GM21423 (cell line): ENCODE data around the gene FNDC3A.
"Not testable (repeated sequence)": the region's sequence is repeated elsewhere in the genome, so short reads cannot be mapped to it uniquely, and the experiment has no call there.

Source experiments
- ATAC-seq: cut with Tn5 transposase; IDR thresholded peaks from one replicate; pipeline ENCODE4 v1.9.1; 2021; ENCODE audit warnings: mild to moderate bottlenecking, moderate library complexity; ENCODE audit not compliant: unreplicated experiment

Gene FNDC3A

DNA sequence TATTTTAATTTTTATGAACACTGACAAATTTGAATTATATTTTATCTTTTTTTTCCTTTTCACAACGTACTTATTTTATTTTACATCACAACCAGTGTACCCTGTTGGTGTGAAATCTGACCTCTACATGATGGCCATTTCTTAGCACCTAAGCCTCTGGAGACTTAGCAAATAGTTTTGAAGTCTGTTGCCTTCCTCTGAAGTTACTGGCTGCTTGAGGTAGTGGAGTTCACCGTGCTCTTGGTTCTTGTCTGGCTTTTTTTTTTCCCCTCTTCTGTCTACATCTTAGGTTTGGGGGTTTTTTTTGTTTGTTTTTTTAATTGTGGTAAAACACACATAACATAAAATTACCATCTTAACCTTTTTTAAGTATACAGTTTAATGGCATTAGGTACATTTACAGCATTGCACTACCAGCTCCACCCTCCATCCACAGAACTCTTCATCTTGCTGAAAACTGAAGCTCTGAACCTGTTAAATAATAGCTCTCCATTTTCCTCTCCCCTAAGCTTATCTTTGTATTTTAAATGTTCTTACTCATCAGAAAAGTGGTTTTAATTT lies 150.3 kb downstream of the FNDC3A start:
- ATAC-seq: no peak

- no peak for ATAC-seq
Measured at GRCh38 chr13:49132479-49133002, 156.8 kb downstream of the FNDC3A start.

- ATAC-seq: no peak
Measured at GRCh38 chr13:49134305-49134704, 158.6 kb downstream of the FNDC3A start.

- ATAC-seq: not testable (repeated sequence)
Measured at GRCh38 chr13:49137138-49137643, 161.5 kb downstream of the FNDC3A start.

DNA sequence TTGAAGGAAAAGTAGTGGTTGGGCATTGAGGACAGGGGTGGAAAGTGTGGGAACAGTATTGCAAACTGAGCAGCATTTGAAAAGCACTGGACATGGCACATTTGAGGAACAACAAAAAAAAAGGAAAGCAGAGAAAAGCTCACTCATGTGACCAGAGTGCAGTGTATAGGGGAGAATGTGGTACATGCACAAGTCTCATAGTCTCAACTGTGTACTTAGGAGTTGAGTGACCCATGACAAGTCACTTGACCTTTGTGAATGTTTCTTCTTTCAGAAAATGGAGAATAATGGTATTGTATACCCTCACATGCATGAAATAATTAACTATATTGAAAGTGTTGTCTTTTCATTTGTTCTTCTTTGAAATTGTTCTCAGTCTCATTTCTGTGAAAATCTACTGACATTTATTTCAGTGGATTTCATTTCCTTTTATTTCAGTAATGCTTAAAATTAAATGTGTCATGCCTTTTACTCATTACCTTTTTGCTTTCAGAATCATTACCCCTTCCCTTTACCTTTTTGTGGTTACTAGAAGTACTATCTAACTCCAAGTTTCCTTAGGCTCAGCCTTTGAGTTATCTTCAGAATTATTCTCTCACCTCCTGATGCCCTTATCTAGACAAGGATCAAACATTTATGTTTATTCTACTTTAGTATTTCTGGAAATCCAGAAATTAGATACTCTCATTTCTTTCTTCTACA lies 165.3 kb downstream of the FNDC3A start:
- no peak for ATAC-seq

GRCh38 chr13:49146950-49147355 lies 171.2 kb downstream of the FNDC3A start:
- no peak for ATAC-seq

GRCh38 chr13:49148405-49148804 lies 172.7 kb downstream of the FNDC3A start:
- ATAC-seq: no peak

DNA sequence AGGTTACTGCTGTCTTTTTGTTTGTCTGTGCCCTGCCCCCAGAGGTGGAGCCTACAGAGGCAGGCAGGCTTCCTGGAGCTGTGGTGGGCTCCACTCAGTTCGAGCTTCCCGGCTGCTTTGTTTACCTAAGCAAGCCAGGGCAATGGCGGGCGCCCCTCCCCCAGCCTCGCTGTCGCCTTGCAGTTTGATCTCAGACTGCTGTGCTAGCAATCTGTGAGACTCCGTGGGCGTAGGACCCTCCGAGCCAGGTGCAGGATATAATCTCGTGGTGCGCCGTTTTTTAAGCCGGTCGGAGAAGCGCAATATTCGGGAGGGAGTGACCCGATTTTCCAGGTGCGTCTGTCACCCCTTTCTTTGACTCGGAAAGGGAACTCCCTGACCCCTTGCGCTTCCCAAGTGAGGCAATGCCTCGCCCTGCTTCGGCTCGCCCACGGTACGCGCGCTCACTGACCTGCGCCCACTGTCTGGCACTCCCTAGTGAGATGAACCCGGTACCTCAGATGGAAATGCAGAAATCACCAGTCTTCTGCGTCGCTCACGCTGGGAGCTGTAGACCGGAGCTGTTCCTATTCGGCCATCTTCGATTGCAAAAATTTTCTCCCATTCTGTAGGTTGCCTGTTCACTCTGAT lies 182.4 kb downstream of the FNDC3A start:
- ATAC-seq: not testable (repeated sequence)

- ATAC-seq: not testable (repeated sequence)
Measured at GRCh38 chr13:49163162-49163561, 187.4 kb downstream of the FNDC3A start.

DNA sequence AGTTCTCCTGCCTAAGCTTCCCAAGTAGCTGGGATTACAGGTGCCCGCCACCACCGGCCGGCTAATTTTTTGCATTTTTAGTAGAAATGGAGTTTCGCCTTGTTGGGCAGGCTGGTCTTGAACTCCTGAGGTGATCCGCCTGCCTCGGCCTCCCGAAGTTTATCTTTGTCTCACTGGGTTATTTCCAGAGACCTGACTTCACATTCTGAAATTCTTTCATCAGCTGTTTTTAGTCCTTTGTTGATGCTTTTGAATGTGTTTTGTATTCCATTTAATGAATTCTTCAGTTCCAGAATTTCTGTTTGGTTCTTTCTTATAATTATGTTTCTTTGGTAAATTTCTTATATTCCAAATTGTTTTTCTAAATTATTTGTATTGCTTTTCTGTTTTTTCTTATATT lies 189.0 kb downstream of the FNDC3A start:
- ATAC-seq: no peak

DNA sequence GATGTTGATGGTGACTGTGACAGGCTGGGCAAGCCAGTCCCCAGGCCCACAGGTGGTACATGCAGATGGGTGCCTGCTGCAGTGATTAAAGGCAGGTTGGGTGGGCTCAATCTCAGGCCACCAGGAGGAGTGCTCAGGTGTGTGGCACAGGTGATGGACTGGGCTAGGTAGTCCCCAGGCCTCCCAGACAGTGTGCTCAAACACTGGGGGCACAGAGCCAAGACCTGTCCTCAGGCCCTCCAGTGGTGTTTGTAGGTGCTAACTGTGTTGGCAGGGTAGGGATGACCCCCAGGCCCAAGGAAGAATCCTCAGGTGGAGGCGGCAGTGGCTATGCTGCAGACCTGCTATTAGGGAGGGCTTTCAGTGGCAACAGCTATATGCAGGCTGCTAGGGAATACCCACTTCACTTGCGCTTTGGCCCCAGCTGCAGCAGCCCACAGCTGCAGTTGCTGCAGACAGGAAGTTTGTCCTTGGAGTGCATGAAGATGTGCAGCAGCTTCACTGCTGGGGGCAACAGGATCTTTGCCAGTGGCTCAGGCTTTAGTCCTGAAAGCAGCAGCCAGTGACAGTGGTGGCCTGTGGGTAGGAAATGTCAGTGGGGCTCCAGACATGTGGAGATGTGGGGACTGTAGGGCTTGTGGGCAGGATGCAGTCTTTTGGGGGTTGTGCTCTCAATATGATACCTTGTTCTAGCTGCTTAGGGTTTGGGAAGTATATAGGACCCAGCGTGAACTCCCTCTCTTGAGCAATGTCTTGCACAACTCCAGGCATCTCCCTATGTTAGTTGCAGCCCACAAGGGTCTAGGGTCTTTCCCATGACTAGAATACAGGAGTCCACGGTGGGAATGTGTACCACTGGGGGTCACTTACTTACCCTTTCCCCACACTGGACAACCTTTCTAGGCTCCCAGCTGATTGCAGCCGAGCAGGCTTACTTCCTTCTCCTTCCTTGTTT lies 190.4 kb downstream of the FNDC3A start:
- no peak for ATAC-seq

- ATAC-seq: no peak
Measured at GRCh38 chr13:49171359-49171758, 195.6 kb downstream of the FNDC3A start.

DNA sequence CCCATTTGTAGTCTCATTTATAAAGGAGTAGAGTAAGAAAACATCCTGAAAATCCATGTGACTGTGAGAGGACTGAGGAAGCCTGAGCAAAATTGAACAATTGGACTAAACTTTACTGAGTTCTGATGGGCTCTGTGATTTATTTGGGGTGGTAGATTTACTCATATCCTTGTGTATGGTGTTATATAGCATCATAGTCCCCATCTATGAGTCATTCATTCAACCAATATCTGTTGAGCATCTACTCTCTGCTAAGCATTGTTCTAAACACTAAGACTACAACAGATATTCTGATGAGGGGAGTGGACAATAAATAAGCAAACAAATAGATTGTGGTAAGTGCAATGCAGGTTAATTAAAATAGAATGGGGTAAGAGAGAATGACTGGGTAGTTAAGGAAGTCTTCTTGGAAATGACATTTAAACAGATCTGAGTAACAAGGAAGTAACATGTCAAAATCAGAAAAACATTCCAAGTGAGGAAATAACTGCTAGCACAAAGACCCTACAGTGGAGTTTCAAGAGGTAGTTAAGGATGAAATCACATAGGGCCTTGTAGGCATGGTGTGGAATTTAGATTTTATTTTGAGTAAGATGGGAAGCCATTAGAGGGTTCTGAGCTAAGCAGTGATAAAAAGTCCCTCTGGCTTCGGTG lies 208.1 kb downstream of the FNDC3A start:
- ATAC-seq: no peak

- no peak for ATAC-seq
Measured at GRCh38 chr13:49184621-49185020, 208.9 kb downstream of the FNDC3A start.

DNA sequence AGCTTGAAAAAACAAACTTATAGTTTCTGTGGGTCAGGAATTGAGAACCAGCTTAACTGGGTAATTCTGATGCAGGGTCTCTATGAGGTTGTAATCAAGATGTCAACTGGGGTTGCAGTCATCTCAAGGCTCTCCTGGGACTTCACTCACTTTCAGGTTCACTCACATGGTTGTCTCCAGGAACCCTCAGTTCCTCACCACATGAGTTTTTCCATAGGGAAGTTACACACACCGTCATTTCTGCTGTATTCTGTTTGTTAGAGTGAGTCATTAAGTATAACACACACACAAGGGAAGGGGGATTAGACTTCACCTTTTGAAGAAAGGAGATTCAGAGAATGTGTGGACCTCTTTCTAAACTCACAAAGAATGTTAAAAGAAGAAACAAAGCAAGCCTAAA lies 209.6 kb downstream of the FNDC3A start:
- ATAC-seq: no peak

GRCh38 chr13:49190901-49191300 lies 215.2 kb downstream of the FNDC3A start:
- ATAC-seq: no peak

- no peak for ATAC-seq
Measured at GRCh38 chr13:49206641-49207040, 230.9 kb downstream of the FNDC3A start.

DNA sequence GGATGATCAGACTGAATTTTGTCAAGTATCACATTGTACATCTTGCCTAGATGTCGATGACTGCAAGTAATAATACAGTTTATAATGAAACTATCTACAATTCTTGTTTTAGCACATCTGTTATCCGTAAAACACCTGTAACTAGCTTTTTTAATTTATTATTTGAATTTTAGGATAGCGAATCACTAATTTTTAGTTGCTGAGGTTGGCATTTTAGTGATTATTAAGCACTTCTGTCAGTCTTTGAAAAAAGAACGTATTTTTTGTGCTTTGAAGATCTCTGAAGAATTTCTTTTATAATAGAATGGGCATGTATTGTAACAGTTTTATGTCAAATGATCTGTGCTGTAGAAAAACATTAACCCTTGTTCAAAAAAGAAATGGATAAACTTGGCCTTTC lies 232.9 kb downstream of the FNDC3A start:
- ATAC-seq: no peak

DNA sequence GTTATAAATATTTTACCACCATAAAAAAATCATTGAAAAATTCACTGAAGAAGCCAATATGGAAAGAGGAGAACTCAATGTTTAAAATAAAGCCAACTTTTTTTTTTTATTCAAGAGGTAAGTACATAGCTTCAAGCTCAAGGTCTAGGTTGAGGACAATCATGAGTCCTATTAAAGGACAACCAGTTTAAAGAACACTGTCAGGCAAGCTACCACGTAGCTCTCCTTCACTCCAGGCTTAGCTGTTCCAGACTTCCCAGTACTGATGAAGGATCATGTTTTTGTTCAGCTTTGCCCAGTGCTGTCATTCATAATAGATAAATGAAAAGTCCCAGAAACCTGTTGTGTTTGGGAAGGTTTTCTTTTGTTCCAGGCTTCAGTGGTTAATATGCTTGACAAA lies 234.4 kb downstream of the FNDC3A start:
- no peak for ATAC-seq

GRCh38 chr13:49210669-49211068 lies 235.0 kb downstream of the FNDC3A start:
- no peak for ATAC-seq
